Epithelial cell of prostate (primary cell): Measurements from ENCODE around the gene TBXAS1.

Experiments
- DNase-seq: peaks from one replicate; pipeline ENCODE4 v3.0.0-alpha.2; 2011; ENCODE audit warnings: low read depth, low spot score
- H3K27ac ChIP-seq: fragments of 450-650 bp; 2 replicates; pipeline ENCODE4 v1.5.1; 2017; ENCODE audit warnings: mild to moderate bottlenecking

Gene TBXAS1

GRCh38 chr7:139852482-139852845 is 23.4 kb downstream of the TBXAS1 start:
- H3K27ac ChIP-seq, result no peak overlapping the region
- DNase-seq, result no peak

- H3K27ac ChIP-seq, result peak overlapping the region; percentile 32
- DNase-seq, result peak; percentile 52
Measured at GRCh38 chr7:139853506-139854123, 24.6 kb downstream of the TBXAS1 start.

- DNase-seq, result peak; percentile 24
- peak overlapping the region; percentile 32 for H3K27ac ChIP-seq
Measured at GRCh38 chr7:139854124-139854511, 25.1 kb downstream of the TBXAS1 start.

DNA sequence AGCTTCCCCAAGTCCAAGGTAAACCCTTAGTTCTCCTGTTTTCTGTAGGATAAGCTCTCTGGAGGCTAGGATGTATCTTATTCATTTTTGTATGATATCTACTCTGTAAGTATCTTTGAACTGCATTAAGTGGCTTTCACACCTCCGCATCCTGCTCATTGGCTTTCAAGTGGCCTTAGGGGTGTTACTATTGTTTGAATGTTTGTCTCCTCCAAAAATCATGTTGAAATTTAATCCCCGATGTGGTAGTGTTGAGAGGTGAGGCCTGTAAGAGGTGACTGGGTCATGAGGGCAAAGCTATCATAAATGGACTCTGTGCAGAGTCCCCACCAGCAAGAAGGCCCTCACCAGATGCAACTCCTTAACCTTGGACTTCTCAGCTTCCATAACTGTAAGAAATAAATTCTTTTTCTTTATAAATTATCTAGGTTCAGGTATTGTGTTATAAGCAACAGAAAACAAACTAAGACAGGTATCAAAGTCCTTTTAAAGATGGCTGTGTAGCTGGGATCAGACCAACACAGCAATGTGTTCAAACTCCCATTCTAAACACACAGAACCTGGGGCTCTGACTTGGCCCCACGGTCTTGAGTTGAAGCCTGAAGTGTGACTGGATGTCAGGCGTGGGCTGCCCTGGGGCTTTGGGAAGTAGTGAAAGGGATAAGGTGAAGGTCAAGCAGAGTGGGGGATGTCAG is 25.9 kb downstream of the TBXAS1 start:
- no peak overlapping the region for H3K27ac ChIP-seq
- no peak for DNase-seq

DNA sequence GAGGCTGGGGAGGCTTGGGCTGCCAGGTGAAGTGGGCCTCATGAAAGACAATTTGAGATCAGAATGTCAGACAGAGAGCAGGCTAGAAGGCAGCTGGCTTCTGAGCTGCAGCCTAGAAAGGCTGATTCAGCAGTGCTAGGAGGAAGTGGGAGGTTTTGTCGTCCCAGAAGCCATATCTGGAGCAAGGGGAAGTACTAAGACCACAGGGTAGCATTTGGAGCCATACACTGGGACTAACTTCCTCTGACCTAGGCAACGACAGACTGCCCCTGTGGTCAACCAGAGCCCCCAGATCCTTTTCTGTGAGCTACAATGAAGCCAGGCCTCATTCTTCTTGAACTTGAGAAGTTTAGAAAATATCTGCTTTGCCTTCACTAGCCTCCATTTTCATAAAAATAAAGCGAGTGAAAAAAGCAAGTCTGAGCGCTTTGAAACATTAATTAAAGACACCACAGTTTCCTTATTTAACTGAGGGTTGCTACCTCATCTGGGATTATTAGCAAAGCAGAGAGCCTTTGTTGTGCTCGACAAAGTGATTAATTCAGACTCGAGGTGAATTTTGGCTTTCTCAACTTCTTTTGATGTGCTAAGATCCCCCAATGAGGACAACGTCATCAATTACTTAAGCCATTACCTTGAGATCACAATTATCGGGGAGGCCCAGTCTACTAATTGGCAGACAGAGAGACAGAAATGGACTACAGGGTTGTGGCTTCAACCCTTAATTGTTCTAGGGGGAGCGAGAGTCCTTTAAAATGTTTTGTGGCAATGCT is 26.6 kb downstream of the TBXAS1 start:
- H3K27ac ChIP-seq, result no peak overlapping the region

DNA sequence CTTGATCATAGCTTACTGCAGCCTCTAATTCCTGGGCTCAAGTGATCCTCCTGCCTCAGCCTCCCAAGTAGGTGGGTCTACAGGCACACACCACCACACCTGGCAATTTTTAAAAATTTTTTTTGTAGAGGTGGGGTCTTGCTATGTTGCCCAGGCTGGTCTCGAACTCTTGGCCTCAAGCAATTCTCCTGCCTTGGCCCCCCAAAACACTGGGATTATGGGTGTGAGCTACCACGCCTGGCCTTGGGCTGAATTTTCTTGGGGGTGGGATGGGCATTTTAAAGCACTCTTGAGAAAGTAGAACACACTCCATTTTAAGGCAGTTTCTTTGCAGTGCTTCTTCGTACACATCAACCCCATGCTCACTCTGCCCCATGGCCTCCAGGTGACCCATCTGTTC is 28.7 kb downstream of the TBXAS1 start:
- no peak overlapping the region for H3K27ac ChIP-seq
- no peak for DNase-seq

More for the DNA sequence above, 26.6 kb downstream of the TBXAS1 start:
- no peak for DNase-seq

GRCh38 chr7:139860090-139860775 is 31.2 kb downstream of the TBXAS1 start:
- no peak for DNase-seq
- H3K27ac ChIP-seq, result no peak overlapping the region

DNA sequence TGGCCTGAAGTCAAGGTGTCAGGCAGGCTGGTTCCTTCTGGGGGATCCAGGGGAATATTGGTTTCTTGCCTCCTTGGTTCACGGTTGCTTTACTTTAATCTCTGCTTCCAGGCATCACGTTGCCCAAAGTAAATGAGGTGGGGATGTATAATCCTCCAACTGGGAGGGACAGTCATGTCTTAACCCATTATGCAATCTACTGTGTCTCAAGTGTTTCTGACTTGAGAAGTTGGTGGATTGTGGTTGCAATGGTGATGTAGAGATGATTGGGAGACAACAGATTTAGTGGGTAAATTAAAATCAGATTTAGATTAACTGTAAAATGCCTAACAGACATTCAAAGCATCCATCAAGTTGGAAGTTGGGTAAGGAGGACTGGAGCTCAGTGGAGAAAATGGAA is 32.7 kb downstream of the TBXAS1 start:
- no peak for DNase-seq
- no peak overlapping the region for H3K27ac ChIP-seq

DNA sequence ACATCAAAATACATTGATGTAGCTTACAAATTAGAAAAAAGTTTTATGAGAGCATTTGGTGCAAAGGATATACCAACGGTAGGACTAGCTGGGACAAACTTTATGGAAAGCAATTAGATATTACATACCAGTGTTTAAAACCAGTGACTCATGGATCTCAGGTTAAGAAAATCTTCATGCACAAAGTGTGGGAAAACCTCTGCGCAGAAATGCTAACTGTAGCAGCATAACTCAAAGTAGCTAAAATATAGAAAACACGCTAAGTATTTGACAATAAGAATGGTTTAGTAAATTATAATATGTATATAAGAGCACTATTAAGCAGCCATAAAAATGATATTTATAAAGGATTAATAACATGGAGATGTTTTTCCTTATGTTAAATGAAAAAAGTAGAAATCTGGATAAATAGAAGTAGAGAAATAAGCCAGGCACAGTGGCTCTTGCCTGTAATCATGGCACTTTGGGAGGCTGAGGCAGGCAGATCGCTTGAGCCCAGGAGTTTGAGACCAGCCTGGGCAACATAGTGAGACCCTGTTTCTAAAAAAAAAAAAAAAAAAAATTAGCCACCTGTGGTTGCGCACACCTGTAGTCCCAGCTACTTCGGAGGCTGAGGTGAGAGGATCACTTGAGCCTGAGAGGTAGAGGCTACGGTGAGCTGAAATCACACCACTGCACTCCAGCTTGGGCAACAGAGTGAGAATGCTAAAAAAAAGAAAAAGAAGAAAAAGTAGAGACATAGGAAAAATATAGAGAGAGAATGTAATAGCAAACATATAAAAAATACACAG is 37.2 kb downstream of the TBXAS1 start:
- DNase-seq, result no peak
- H3K27ac ChIP-seq, result no peak overlapping the region

DNA sequence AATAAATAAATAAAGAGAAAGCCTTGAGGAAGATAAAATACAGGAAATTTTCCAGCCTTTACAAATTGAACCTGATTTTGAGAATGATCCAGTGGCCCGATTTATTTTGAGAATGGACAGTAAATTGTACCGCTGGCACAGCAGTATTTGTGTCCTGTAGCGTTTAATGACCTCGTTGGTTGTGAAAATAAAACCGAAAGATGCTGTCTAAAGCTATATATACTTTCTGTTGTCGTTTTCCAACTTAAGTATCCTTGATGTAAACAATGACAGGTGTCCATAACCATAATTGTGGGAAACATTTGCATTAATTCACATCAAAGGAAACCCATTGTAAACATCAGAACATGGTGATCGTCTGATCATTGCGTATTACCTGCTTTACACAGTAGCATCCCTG is 38.8 kb downstream of the TBXAS1 start:
- no peak for DNase-seq
- H3K27ac ChIP-seq, result no peak overlapping the region

GRCh38 chr7:139869886-139870285 is 40.8 kb downstream of the TBXAS1 start:
- no peak for DNase-seq
- no peak overlapping the region for H3K27ac ChIP-seq

GRCh38 chr7:139870380-139870779 is 41.3 kb downstream of the TBXAS1 start:
- no peak for DNase-seq
- H3K27ac ChIP-seq, result no peak overlapping the region

DNA sequence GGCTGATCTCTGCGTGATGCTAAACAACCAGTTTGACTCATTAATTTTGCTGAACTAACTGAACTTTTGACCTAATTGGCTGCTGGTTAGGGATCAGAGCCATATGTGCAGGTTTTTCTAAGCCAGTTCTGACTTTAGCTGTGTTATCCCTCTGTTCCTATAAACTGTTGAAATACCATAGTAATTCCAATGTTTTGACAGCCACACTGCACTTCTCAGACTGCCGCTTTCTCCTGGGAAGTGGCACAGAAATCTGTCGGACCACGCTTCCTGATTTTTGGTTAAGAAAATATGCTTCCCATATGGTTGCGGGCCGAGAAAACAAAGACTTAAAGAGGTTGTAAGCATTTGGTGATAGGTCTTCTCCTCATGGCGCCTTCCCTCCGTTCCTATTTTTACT is 42.3 kb downstream of the TBXAS1 start:
- no peak overlapping the region for H3K27ac ChIP-seq
- no peak for DNase-seq

DNA sequence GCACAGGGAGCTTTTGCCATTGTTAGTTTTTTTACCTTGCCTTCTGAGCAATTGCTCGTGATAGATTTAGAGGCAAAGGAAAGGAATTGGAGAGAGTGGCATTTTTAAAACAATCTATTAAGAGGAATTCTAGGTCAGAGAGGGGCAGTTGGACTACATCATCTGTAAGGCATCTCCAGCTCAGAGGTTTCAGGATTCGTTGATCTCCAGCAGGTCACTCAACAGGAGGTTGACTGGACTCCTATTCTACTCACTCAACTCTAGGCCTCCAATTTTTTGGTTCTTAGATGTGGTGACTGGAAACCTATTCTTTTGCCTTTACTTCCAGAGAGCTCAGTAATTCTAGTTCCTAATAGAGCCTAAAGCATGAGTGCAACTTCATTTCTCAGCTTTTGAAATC is 42.8 kb downstream of the TBXAS1 start:
- H3K27ac ChIP-seq, result no peak overlapping the region
- DNase-seq, result no peak

- no peak for DNase-seq
Measured at GRCh38 chr7:139873593-139874301, 44.7 kb downstream of the TBXAS1 start.

DNA sequence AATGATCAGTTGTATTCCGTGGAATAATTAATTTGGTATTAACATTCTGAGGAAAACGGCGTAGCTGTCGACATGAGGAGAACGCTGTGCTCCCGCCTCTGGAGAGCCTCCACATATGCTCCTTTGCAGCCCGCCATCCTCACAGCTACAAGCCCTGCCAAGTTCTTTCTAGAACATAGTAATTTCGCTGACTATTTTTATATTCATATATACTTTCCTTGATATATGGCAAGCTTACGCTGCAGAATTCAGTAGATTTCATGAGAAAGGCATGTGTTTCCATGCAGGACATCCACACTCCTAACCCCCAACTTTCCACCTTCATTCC is 45.2 kb downstream of the TBXAS1 start:
- DNase-seq, result no peak
- H3K27ac ChIP-seq, result no peak overlapping the region

More at GRCh38 chr7:139873593-139874301, 44.7 kb downstream of the TBXAS1 start:
- H3K27ac ChIP-seq, result no peak overlapping the region

DNA sequence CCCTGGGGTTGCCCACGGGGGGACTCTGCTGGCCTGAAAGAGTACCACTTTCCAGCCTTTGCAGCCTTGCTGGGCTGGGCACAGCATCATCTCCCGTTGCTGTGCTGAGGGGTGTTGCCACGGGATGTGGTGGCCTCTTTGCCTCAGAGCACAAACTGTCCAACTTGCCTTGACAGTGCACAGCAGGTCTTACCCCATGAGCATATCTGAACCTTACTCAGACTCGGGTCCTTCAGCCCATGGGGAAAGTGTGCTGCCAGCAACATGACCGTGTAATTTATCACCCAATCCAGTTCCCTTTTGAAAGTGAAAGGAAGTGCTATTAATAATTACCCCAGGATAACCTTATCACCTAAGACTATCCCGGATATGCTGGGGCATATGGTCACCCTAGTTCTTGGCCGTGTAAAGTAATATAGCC is 46.8 kb downstream of the TBXAS1 start:
- DNase-seq, result no peak

GRCh38 chr7:139876622-139877283 is 47.7 kb downstream of the TBXAS1 start:
- H3K27ac ChIP-seq, result no peak overlapping the region
- no peak for DNase-seq

More for the DNA sequence above, 46.8 kb downstream of the TBXAS1 start:
- no peak overlapping the region for H3K27ac ChIP-seq

GRCh38 chr7:139883814-139884213 is 54.8 kb downstream of the TBXAS1 start:
- DNase-seq, result no peak
- H3K27ac ChIP-seq, result no peak overlapping the region
